NB4 (cell line): ENCODE results near the gene ALDH3B2.

Experiments
- DNase-seq: peaks from one replicate; pipeline ENCODE4 v3.0.0; 2010; ENCODE audit warnings: low read depth
- H3K4me3 ChIP-seq: one replicate; pipeline ENCODE4 v1.5.1; 2011; ENCODE audit warnings: mild to moderate bottlenecking, low read depth, low read length, moderate library complexity
- MAX ChIP-seq: IDR thresholded peaks from 2 replicates; pipeline ENCODE4 v1.6.1; 2011; ENCODE audit warnings: low read depth, low read length
- MYC ChIP-seq: IDR thresholded peaks from 2 replicates; pipeline ENCODE4 v1.6.1; 2011; ENCODE audit warnings: low read depth, low read length
- POLR2A ChIP-seq: IDR thresholded peaks from 2 replicates; pipeline ENCODE4 v1.6.1; 2011; ENCODE audit warnings: mild to moderate bottlenecking; ENCODE audit not compliant: insufficient read length; ENCODE audit errors: extremely low read depth
- TF ChIP-seq, protein P1 (sequence below): IDR thresholded peaks from one replicate; pipeline ENCODE4 v1.5.1; 2012; ENCODE audit warnings: low read depth, low read length

The ALDH3B2 gene

DNA sequence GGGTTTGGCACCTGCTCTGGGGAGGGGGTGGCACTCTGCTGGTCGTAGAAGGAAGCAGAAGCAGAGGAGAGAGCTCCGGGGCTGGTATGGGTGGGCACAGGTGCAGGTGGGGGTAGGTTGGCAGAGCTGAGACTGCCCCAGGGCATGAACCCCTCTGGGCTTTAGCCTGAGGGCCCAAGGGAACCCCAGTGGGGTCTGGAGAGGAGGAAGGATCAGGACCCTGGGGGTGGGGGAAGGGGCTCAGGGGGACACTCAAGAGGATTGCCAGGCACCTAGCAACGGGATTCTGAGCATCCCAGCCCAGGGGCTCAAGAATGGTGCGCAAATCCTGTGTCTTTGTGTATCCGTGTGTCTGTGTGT lies 6.3 kb downstream of the ALDH3B2 start:
- no peak overlapping the region for H3K4me3 ChIP-seq
- DNase-seq, result no peak

GRCh38 chr11:67667490-67668191 lies 6.8 kb downstream of the ALDH3B2 start:
- no peak for DNase-seq
- H3K4me3 ChIP-seq, result no peak overlapping the region

More for the DNA sequence above, 6.3 kb downstream of the ALDH3B2 start:
- TF ChIP-seq POLR2A (no peak), MAX (no peak), MYC (no peak)
- TF ChIP-seq, protein P1, sequence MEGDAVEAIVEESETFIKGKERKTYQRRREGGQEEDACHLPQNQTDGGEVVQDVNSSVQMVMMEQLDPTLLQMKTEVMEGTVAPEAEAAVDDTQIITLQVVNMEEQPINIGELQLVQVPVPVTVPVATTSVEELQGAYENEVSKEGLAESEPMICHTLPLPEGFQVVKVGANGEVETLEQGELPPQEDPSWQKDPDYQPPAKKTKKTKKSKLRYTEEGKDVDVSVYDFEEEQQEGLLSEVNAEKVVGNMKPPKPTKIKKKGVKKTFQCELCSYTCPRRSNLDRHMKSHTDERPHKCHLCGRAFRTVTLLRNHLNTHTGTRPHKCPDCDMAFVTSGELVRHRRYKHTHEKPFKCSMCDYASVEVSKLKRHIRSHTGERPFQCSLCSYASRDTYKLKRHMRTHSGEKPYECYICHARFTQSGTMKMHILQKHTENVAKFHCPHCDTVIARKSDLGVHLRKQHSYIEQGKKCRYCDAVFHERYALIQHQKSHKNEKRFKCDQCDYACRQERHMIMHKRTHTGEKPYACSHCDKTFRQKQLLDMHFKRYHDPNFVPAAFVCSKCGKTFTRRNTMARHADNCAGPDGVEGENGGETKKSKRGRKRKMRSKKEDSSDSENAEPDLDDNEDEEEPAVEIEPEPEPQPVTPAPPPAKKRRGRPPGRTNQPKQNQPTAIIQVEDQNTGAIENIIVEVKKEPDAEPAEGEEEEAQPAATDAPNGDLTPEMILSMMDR, result no peak

GRCh38 chr11:67666676-67667489 lies 7.5 kb downstream of the ALDH3B2 start:
- DNase-seq, result no peak
- TF ChIP-seq, protein P1, result no peak
- no peak for TF ChIP-seq MAX
- TF ChIP-seq POLR2A, result no peak
- no peak for TF ChIP-seq MYC
- H3K4me3 ChIP-seq, result no peak overlapping the region

More at GRCh38 chr11:67667490-67668191, 6.8 kb downstream of the ALDH3B2 start:
- no peak for TF ChIP-seq MYC
- TF ChIP-seq POLR2A, result no peak
- TF ChIP-seq, protein P1, result no peak
- no peak for TF ChIP-seq MAX

- no peak for DNase-seq
- H3K4me3 ChIP-seq, result no peak overlapping the region
- TF ChIP-seq POLR2A, result no peak
- TF ChIP-seq, protein P1, result no peak
- no peak for TF ChIP-seq MYC
- no peak for TF ChIP-seq MAX
These were observed 8.1 kb downstream of the ALDH3B2 start for GRCh38 chr11:67666303-67666645.

- DNase-seq, result no peak
- no peak overlapping the region for H3K4me3 ChIP-seq
- TF ChIP-seq MYC (no peak), MAX (no peak), POLR2A (no peak)
- TF ChIP-seq, protein P1, result no peak
These were observed 8.7 kb downstream of the ALDH3B2 start for GRCh38 chr11:67665541-67666302.
